ENCODE data around the gene GATB. TPM values are rescaled to one million over a fixed set of nuclear protein-coding genes. Genes with fewer than 3 reads are reported as not detected.
A peak's percentile ranks its signal among the peaks of the same experiment; 100 is the strongest.

GATB gene
- total and polyA plus RNA-seq, 12 donors: 39.1 to 168 (median 88.5) TPM

GRCh38 chr4:151674804-151675391 lies 85.9 kb downstream of the GATB start:
- H3K4me1 ChIP-seq: peaks cover 9 to 55% (median 21%) of the 10 kb centered on the region in 9 donors
- ATAC-seq (peak; percentile 67 to 84 (median 76)), DNase-seq (peak in 1 of 2 donors; percentile 36)
- intact Hi-C loops (cut with DNase I): no loop called here
- peak overlapping the region in 9 of 10 donors; percentile 6 to 49 (median 38) for H3K4me3 ChIP-seq
- no peaks in the 10 kb centered on the region for H3K9me3 ChIP-seq
- peak overlapping the region in 9 of 10 donors; percentile 28 to 81 (median 53) for H3K27ac ChIP-seq
- TF ChIP-seq CTCF (IDR thresholded peaks at IDR 0.05): peak in 2 of 9 donors; percentile 19 to 24
- H3K36me3 ChIP-seq: peaks cover 0 to 12% (median 5%) of the 10 kb centered on the region in 9 donors
- 18 to 20% methylated on average over 19 of the region's 19 CpGs for WGBS, 2 donors
- H3K27me3 ChIP-seq: no peaks in the 10 kb centered on the region

- H3K4me3 ChIP-seq: peak overlapping the region in 7 of 10 donors; percentile 8 to 49 (median 41)
- H3K4me1 ChIP-seq: peaks cover 9 to 55% (median 21%) of the 10 kb centered on the region in 9 donors
- peaks cover 0 to 14% (median 0%) of the 10 kb centered on the region in 9 donors for H3K36me3 ChIP-seq
- peak overlapping the region in 6 of 10 donors; percentile 44 to 81 (median 61) for H3K27ac ChIP-seq
- H3K9me3 ChIP-seq: no peaks in the 10 kb centered on the region
- DNase-seq (no peak), ATAC-seq (peak in 6 of 8 donors; percentile 27 to 52 (median 40))
- intact Hi-C loops (cut with DNase I): no loop called here
- TF ChIP-seq CTCF (IDR thresholded peaks at IDR 0.05): no peak
- H3K27me3 ChIP-seq: no peaks in the 10 kb centered on the region
- WGBS, 2 donors: 40 to 41% methylated on average over 12 of the region's 12 CpGs
Observed at GRCh38 chr4:151673908-151674520, 86.8 kb downstream of the GATB start.

- Histone ChIP-seq H3K4me3 (no peak overlapping the region), H3K4me1 (peaks cover 9 to 56% (median 21%) of the 10 kb centered on the region in 9 donors), H3K27me3 (no peaks in the 10 kb centered on the region), H3K36me3 (peaks cover 0 to 14% (median 0%) of the 10 kb centered on the region in 9 donors), H3K9me3 (no peaks in the 10 kb centered on the region), H3K27ac (peak overlapping the region in 2 of 10 donors; percentile 29 to 39)
- TF ChIP-seq CTCF (IDR thresholded peaks at IDR 0.05): no peak
- intact Hi-C loops (cut with DNase I): no loop called here
- DNase-seq: no peak
- peak in 1 of 8 donors; percentile 28 for ATAC-seq
- 84 to 94% methylated on average over 13 to 14 of the region's 14 CpGs for WGBS, 2 donors
Observed at GRCh38 chr4:151672996-151673395, 87.8 kb downstream of the GATB start.

GRCh38 chr4:151671541-151672059 lies 89.2 kb downstream of the GATB start:
- Histone ChIP-seq H3K4me3 (no peak overlapping the region), H3K4me1 (peaks cover 9 to 70% (median 21%) of the 10 kb centered on the region in 9 donors), H3K9me3 (no peaks in the 10 kb centered on the region), H3K36me3 (peaks cover 0 to 14% (median 0%) of the 10 kb centered on the region in 9 donors), H3K27ac (peak overlapping the region in 5 of 10 donors; percentile 29 to 72 (median 51)), H3K27me3 (no peaks in the 10 kb centered on the region)
- TF ChIP-seq CTCF (IDR thresholded peaks at IDR 0.05): no peak
- DNase-seq (no peak), ATAC-seq (peak in 5 of 8 donors; percentile 14 to 57 (median 28))
- 40 to 54% methylated on average over 14 of the region's 14 CpGs for WGBS, 2 donors
- intact Hi-C loops (cut with DNase I): no loop called here
